Measurements from ENCODE around the gene MC2R.

The MC2R gene

DNA sequence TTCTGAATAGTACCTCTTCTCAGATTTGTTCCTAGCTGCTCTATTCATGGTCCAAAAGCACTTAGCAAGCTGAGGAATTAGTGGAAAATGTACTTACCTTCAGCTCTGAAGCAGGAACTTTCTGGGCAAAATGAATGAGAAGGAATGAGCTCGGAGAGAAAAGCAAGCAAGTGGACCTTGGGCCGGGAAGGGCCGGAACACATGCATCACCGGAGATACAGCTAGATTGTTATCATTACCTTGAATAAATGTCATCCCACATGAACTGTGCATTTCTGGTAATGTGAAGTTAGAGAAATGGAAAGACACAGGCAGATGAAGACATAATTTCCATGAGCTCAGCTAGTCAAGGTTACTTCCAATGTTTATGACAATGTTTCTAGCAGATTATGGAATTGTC is at the start of gene MC2R:
Gene MC2R (minus strand): TSS at position 146 of the 400 bp plus-strand sequence. CDS start 30,018 bp downstream, outside the sequence.
- DNase-seq: no peak

DNA sequence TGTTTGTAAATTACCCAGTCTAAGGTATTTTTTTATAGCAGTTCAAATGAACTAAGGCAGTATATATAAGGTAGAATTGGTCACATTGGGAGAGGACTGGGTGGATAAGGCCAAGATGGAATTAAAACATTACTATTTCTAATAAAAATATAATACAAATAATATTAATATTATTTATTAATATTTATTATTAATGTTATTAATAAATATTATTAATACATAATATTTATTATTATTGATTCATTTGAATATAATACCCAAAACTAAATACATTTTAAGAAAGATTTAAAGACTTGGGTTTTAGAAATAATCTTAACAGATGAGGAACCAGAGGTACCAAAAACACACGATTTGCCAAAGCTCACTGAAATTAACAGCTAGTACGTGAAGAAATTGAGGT is 30.5 kb upstream of the MC2R start:
- no peak for DNase-seq

GRCh38 chr18:13943338-13943737 is 28.0 kb upstream of the MC2R start:
- DNase-seq: no peak

GRCh38 chr18:13940326-13940725 is 25.0 kb upstream of the MC2R start:
- DNase-seq: no peak

DNA sequence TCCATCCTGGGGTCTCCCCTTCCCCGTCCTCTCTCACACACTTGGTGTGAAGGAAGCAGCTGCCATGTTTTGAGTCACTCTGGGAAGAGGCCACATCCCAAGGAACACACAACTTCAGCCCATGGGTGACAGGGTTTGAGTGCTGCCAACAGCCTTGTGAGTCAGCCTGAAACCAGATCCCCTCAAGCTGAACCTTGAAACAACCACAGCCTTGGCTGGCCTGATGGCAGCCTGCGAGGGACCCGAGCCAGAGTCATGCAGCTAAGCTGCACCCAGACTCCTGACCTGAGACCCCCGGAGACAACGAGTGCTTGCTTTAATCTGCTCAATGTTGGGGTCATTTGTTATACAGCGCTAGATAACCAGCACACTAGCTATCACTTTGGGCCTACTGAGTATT is 19.3 kb upstream of the MC2R start:
- no peak for DNase-seq

DNA sequence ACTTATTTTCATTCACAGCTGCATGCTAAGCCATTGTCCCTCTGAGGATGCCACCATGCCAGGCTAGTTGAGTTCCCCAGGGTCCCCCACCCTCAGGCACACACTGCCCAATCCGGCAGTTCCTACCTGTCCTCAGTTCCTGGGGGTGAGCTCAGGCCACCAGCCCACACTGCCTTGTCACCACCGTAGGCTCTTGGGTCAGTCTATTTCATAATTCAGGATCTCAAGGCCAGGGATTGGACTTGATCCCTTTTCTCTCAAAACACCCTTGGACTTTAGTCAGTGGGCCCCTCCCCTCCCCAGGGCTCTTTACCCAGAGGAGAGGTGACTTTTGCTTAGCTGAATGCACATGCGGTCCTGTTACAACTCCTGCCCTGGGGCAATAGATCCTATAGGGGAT is 18.7 kb upstream of the MC2R start:
- DNase-seq: no peak

DNA sequence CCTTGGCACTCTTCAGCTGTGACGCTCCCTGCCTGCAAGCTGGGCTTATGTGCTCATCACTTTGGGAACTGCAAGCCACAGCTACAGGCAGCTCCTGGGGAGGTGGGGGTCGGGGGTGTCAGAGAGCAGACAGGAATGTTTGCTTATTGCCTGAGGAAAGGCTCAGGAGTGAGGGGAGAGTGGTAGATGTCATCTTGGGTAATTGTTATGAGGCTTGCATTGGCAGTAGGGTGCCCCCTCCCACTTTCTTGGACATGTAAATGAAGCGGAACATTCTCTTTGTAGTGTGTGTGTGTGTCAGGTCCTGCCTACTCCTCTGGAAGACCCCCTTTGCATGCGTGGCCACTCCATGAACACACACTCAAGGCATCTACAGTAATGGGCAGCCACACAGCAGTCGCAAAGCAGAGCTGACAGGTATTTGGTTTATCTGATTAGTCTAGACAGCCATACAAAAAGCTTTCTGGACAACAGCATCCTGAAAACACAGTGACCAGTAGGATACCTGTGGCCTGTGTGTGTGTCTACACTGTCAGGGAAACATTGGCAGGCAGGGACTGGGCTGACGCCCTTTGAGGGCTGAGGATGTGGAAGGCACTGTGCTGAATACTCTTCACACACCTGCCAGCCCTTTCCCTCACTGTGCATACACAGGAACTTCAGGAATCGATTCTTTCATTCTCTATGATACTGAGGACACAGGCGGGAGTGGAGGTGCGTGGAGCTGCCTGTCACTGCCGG is 17.1 kb upstream of the MC2R start:
- DNase-seq: no peak

DNA sequence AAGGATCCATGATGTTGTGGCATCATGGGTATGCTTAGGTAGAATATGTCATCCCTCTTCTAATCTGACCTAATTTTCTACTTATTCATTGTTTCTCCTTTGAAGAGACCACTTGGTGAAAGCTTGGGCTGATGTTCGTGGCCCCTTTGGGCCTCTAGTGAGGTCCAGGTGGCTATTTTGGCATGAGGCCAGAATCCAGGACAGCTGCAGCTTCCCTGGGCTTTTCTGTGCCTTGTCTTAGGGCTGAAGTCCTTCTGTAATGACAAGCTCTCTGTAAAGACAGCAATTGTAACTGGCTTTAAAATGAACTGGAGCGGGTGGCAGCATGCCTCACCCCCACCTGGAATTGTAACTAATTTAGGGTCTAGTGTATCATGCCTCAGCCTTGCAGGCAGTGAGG is 15.6 kb upstream of the MC2R start:
- no peak for DNase-seq

- DNase-seq: no peak
Measured at GRCh38 chr18:13923221-13923620, 7.9 kb upstream of the MC2R start.

GRCh38 chr18:13918898-13919297 is 3.6 kb upstream of the MC2R start:
- no peak for DNase-seq

- DNase-seq: no peak
Measured at GRCh38 chr18:13917401-13917800, 2.1 kb upstream of the MC2R start.

DNA sequence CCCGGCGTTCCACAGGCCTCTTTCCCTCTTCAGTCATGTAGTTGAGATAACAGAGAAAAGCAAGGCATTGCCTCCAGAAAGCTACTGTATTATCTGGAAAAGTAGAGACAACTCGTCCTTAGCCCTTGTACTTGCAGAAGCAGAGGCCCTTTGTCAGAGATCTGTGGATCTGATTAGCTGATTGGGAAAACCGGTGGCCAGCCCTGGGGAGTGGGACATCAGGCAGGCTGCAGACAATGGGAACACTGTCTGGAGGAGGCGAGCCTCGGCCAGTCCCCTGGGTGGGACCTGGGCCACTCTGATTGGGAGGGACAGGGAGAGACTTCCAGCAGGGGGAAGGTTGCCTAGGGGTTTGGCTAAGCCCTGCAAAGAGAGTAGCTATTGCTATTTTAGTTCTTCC is 1.2 kb upstream of the MC2R start:
- DNase-seq: no peak

DNA sequence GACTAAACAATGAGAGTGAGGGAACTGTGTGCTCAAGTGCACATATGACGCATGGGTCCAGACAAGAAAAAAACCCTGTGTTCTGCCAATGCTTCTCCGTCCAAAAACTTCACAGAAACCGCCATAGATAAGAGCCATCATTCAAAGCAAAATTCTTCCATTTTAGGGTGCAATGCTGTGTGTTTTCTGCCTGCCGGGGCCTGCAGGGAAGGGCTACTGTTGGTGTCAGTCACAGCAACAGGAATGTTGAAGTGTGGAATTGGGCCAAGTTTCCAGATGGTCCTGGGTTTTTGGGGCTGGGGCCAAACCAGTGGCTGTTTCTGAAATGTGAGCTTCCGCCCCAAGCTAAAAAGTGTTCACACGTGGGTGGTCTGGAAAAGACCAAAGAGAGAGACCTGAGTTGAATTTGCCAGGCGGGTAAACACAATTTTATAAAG is 677 bp upstream of the MC2R start:
- DNase-seq: no peak

- DNase-seq: no peak
Measured at GRCh38 chr18:13914756-13915155, 580 bp downstream of the MC2R start.

- DNase-seq: no peak
Measured at GRCh38 chr18:13914170-13914569, 1.2 kb downstream of the MC2R start.

- no peak for DNase-seq
Measured at GRCh38 chr18:13913205-13913604, 2.1 kb downstream of the MC2R start.

DNA sequence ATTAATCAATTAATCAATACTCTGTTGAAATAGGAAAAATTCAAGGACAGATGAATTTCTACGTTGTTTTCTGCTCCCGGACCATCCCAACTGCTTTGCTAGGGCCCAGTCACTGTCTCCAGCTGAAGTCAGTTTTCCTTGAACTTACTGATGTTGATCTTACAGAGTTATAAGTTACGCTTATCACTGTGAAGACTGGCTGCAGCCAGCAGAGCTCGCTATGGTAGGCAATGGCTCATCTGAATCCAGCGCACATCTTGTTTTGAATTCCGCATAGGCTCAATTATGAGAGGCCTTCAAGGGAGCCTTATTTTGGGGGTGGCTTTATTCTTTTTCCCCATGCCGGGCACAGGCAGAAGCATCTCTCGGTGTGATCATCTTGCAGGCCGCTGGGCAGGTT is 2.7 kb downstream of the MC2R start:
- DNase-seq: no peak

DNA sequence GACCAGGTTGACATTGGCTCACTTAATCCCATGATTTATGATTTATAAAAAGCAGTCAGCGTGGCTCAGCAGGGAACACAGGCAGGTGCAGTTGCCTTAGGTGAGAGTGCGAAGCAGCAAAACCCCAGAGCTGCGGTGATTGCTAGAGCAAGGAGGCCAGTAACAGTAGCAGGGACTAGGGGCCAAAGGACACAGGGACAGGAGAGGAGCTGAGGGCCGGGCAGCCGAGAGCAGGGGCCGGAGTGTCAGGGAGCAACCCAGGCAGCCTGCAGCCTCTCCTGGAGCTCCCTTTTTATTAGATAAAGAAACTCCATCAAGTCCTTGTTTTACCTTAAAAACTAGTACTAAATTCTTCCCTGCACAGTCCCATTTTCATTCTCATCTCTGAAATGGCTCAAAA is 4.3 kb downstream of the MC2R start:
- no peak for DNase-seq

GRCh38 chr18:13910501-13910900 is 4.8 kb downstream of the MC2R start:
- DNase-seq: no peak

- no peak for DNase-seq
Measured at GRCh38 chr18:13909141-13909940, 6.0 kb downstream of the MC2R start.

GRCh38 chr18:13900633-13901032 is 14.7 kb downstream of the MC2R start:
- no peak for DNase-seq

DNA sequence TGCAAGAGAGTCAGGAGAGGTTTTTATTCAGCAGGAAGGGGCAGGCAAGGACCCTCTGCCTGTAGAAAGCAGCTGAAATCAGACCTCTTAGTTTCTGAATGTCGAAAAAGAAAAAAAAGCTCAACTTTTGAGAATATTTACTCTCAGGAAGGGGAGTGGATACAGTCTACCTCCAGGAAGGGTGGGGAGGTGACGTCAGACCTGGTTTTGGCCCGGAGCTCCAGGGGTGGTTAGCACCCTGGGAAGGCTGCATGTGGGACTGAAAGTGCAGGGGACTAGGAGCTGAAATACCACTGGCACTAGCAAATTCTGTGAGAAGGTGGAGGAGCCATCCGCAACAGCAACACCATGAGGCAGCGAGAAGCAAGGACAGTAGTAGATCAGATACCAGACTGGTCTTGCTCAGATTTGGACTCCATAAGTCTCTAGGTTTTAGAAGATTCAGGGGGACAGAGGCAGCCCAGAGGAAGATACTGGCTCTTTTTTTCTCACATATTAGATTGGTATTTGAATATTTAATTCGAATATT is 19.8 kb downstream of the MC2R start:
- DNase-seq: no peak

DNA sequence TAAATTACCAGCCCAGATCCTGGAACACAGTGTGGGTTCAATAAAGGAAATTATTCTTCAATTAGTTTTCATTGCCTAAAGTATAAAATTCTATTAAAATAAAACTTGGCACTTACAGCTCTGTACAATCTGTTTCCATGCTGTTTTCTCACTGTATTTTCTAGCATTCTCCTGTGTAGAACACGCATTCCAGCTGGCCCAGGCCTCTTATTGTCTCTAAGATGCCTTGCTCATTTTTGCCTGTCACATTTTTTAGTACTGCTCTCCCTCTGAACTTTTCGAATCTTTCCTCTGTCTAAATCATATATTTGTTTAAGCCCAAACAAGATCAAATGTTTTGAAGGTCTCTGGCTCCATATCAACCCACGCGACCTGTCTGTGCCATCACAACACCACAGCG is 20.8 kb downstream of the MC2R start:
- no peak for DNase-seq

- no peak for DNase-seq
Measured at GRCh38 chr18:13893418-13893760, 21.9 kb downstream of the MC2R start.
